ENCODE data around the gene TMEM169.
A peak's percentile ranks its signal among the peaks of the same experiment; 100 is the strongest.

TMEM169 gene
- 0.83 to 2.6 reads per million in 2 experiments for total RNA-seq

- peak; percentile 60 for DNase-seq (ENCODE audit: low read depth)
Measured at GRCh38 chr2:216081487-216082116, at the start of gene TMEM169, which contains the start of gene PECR. Gene TMEM169 (plus strand): TSS chr2:216081919. CDS start chr2:216095964, 14,045 bp downstream. Gene PECR (minus strand): TSS chr2:216081809. CDS start chr2:216081741, 68 bp downstream.

- DNase-seq (ENCODE audit: low read depth): no peak
Measured at GRCh38 chr2:216031960-216032689, 49.6 kb upstream of the TMEM169 start.

GRCh38 chr2:216033403-216033802, 48.3 kb upstream of the TMEM169 start:
- no peak for DNase-seq (ENCODE audit: low read depth)

- DNase-seq (ENCODE audit: low read depth): peak; percentile 62
Measured at GRCh38 chr2:216034065-216034464, 47.7 kb upstream of the TMEM169 start.

- no peak for DNase-seq (ENCODE audit: low read depth)
Measured at GRCh38 chr2:216039918-216040317, 41.8 kb upstream of the TMEM169 start.

- DNase-seq (ENCODE audit: low read depth): no peak
Measured at GRCh38 chr2:216041438-216041837, 40.3 kb upstream of the TMEM169 start.

GRCh38 chr2:216043949-216044348, 37.8 kb upstream of the TMEM169 start:
- DNase-seq (ENCODE audit: low read depth): no peak

- DNase-seq (ENCODE audit: low read depth): no peak
Measured at GRCh38 chr2:216044883-216045486, 36.7 kb upstream of the TMEM169 start.

- DNase-seq (ENCODE audit: low read depth): no peak
Measured at GRCh38 chr2:216047397-216047796, 34.3 kb upstream of the TMEM169 start.

- DNase-seq (ENCODE audit: low read depth): no peak
Measured at GRCh38 chr2:216049452-216049851, 32.3 kb upstream of the TMEM169 start.

GRCh38 chr2:216051350-216051749, 30.4 kb upstream of the TMEM169 start:
- no peak for DNase-seq (ENCODE audit: low read depth)

- no peak for DNase-seq (ENCODE audit: low read depth)
Measured at GRCh38 chr2:216052420-216052819, 29.3 kb upstream of the TMEM169 start.

- DNase-seq (ENCODE audit: low read depth): no peak
Measured at GRCh38 chr2:216055680-216056079, 26.0 kb upstream of the TMEM169 start.

GRCh38 chr2:216056739-216057138, 25.0 kb upstream of the TMEM169 start:
- DNase-seq (ENCODE audit: low read depth): no peak

GRCh38 chr2:216057688-216058193, 24.0 kb upstream of the TMEM169 start:
- DNase-seq (ENCODE audit: low read depth): peak; percentile 14

- DNase-seq (ENCODE audit: low read depth): no peak
Measured at GRCh38 chr2:216059233-216059834, 22.4 kb upstream of the TMEM169 start.

- no peak for DNase-seq (ENCODE audit: low read depth)
Measured at GRCh38 chr2:216064014-216064630, 17.6 kb upstream of the TMEM169 start.

- no peak for DNase-seq (ENCODE audit: low read depth)
Measured at GRCh38 chr2:216064665-216065064, 17.1 kb upstream of the TMEM169 start.

- DNase-seq (ENCODE audit: low read depth): no peak
Measured at GRCh38 chr2:216066230-216066629, 15.5 kb upstream of the TMEM169 start.

- DNase-seq (ENCODE audit: low read depth): no peak
Measured at GRCh38 chr2:216069028-216069427, 12.7 kb upstream of the TMEM169 start.

- DNase-seq (ENCODE audit: low read depth): no peak
Measured at GRCh38 chr2:216070195-216070594, 11.5 kb upstream of the TMEM169 start.

Measured in T follicular helper cell (primary cell).